Measurements from ENCODE around the gene TRIM42. TPM values are rescaled to one million over a fixed set of nuclear protein-coding genes. Genes with fewer than 3 reads are reported as not detected.

Gene TRIM42
- total RNA-seq, 1 experiment from 2014 or later, result not detected

- ChIA-PET CTCF (no interaction called here), POLR2A (ENCODE audit: low non-redundant PET) (no interaction called here)
- Histone ChIP-seq H3K36me3 (ENCODE audit: insufficient read depth, low read length, poor library complexity, severe bottlenecking) (no peaks in the 10 kb centered on the region), H3K27me3 (replicated peaks; ENCODE audit: insufficient read depth, low read depth, low read length, poor library complexity) (no peaks in the 10 kb centered on the region), H3K4me3 (ENCODE audit: low read depth, low read length, poor library complexity, severe bottlenecking) (no peak overlapping the region), H3K9me3 (ENCODE audit: low read depth, low read length, poor library complexity, severe bottlenecking) (no peaks in the 10 kb centered on the region), H3K27ac (ENCODE audit: low read depth, low read length, poor library complexity, severe bottlenecking) (no peak overlapping the region), H3K4me1 (ENCODE audit: insufficient read depth, low read length, poor library complexity, severe bottlenecking) (no peaks in the 10 kb centered on the region)
- intact Hi-C loops (cut with micrococcal nuclease; ENCODE audit: unreplicated experiment), result no loop called here
- TF ChIP-seq EZH2 (IDR thresholded peaks at IDR 0.05; ENCODE audit: borderline replicate concordance, low read depth, low read length, poor library complexity, severe bottlenecking) (no peak), CTCF (conservative IDR thresholded peaks at IDR 0.05; ENCODE audit: low read depth, low read length) (no peak)
- no peak for DNase-seq (ENCODE audit: low spot score)
- BruUV-seq (replicated peaks), result no TSS peak
These were observed 70.3 kb downstream of the TRIM42 start for GRCh38 chr3:140748171-140748570.

- H3K27me3 ChIP-seq (replicated peaks; ENCODE audit: insufficient read depth, low read depth, low read length, poor library complexity), result no peaks in the 10 kb centered on the region
- ChIA-PET POLR2A (ENCODE audit: low non-redundant PET) (no interaction called here), CTCF (no interaction called here)
- no peaks in the 10 kb centered on the region for H3K9me3 ChIP-seq (ENCODE audit: low read depth, low read length, poor library complexity, severe bottlenecking)
- BruUV-seq (replicated peaks), result no TSS peak
- TF ChIP-seq CTCF (conservative IDR thresholded peaks at IDR 0.05; ENCODE audit: low read depth, low read length), result no peak
- no peak for TF ChIP-seq EZH2 (IDR thresholded peaks at IDR 0.05; ENCODE audit: borderline replicate concordance, low read depth, low read length, poor library complexity, severe bottlenecking)
- no peaks in the 10 kb centered on the region for H3K36me3 ChIP-seq (ENCODE audit: insufficient read depth, low read length, poor library complexity, severe bottlenecking)
- intact Hi-C loops (cut with micrococcal nuclease; ENCODE audit: unreplicated experiment), result no loop called here
- H3K4me3 ChIP-seq (ENCODE audit: low read depth, low read length, poor library complexity, severe bottlenecking), result no peak overlapping the region
- no peak for DNase-seq (ENCODE audit: low spot score)
- H3K27ac ChIP-seq (ENCODE audit: low read depth, low read length, poor library complexity, severe bottlenecking), result no peak overlapping the region
- H3K4me1 ChIP-seq (ENCODE audit: insufficient read depth, low read length, poor library complexity, severe bottlenecking), result no peaks in the 10 kb centered on the region
These were observed 71.0 kb downstream of the TRIM42 start for GRCh38 chr3:140748903-140749302.

All from A673 (cell line).